Activated T-helper 17 cell treated with anti-CD3 and anti-CD28 coated beads, Interleukin-2, amount 50 U/mL, for 72 hours (primary cell): ENCODE measurements around the gene FAM124A. TPM values are rescaled to one million over a fixed set of nuclear protein-coding genes. Genes with fewer than 3 reads are reported as not detected.
A peak's percentile ranks its signal among the peaks of the same experiment; 100 is the strongest.

ENCODE experiments used
- ATAC-seq: fragments of 150-1000 bp; cut with Tn5 transposase; replicated peaks from 2 replicates; pipeline ENCODE4 v1.10.0; 2021; ENCODE audit warnings: mild to moderate bottlenecking, moderate library complexity
- H3K27ac Mint-ChIP-seq: one replicate; pipeline ENCODE4 v1.8.0; 2022; ENCODE audit warnings: mixed read lengths
- H3K27me3 Mint-ChIP-seq: one replicate; pipeline ENCODE4 v1.8.0; 2022; ENCODE audit warnings: mixed read lengths
- H3K36me3 Mint-ChIP-seq: one replicate; pipeline ENCODE4 v1.8.0; 2022; ENCODE audit warnings: low read depth, mild to moderate bottlenecking, mixed read lengths
- H3K4me1 Mint-ChIP-seq: one replicate; pipeline ENCODE4 v1.8.0; 2022; ENCODE audit warnings: mixed read lengths
- H3K4me3 Mint-ChIP-seq: one replicate; pipeline ENCODE4 v1.8.0; 2022; ENCODE audit warnings: mild to moderate bottlenecking, mixed read lengths
- H3K9me3 Mint-ChIP-seq: one replicate; pipeline ENCODE4 v1.8.0; 2022; ENCODE audit warnings: mixed read lengths
- total RNA-seq, 2 donors: library from RNA; stranded (reverse); gene quantifications; one replicate each; pipeline ENCODE4 v1.2.3, GENCODE V29; 2022

FAM124A gene
- total RNA-seq, 2 donors from 2014 or later, result 0.43 to 1.2 TPM

DNA sequence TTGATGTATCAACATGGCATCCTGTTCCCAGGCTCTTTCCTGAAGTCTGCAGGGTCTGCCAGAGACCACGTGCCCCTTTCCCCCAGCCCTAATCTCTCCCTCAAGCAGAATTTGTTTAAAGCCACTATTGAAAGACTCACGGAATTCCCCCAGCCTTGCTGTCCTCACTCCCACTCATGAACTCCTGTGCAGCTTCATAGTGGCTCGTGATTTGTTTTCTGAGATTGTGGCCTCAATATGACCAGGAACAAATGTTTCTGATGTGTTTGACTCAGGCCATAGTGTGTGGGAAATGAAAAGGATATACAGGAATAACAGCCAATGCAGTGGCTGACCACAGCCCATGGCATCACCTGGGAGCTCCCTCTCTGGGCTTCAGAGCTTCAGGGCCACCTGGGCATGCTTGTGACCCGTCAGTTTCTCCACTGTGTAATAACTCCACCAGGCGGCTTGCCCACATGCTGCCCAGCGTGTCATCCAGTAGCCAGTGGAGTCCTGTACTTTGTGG is 109.2 kb downstream of the FAM124A start:
- Mint-ChIP-seq H3K27me3 (peaks cover 7% of the 10 kb centered on the region), H3K27ac (peak overlapping the region; percentile 69), H3K4me1 (peaks cover 11% of the 10 kb centered on the region), H3K4me3 (peak overlapping the region; percentile 5), H3K36me3 (no peaks in the 10 kb centered on the region), H3K9me3 (no peaks in the 10 kb centered on the region)
- ATAC-seq, result peak; percentile 72

GRCh38 chr13:51332566-51333361 is 110.6 kb downstream of the FAM124A start:
- Mint-ChIP-seq H3K36me3 (no peaks in the 10 kb centered on the region), H3K4me3 (no peak overlapping the region), H3K4me1 (peaks cover 11% of the 10 kb centered on the region), H3K27ac (no peak overlapping the region), H3K9me3 (no peaks in the 10 kb centered on the region), H3K27me3 (peaks cover 7% of the 10 kb centered on the region)
- no peak for ATAC-seq

GRCh38 chr13:51333421-51333820 is 111.2 kb downstream of the FAM124A start:
- Mint-ChIP-seq H3K27ac (no peak overlapping the region), H3K4me1 (peaks cover 11% of the 10 kb centered on the region), H3K36me3 (no peaks in the 10 kb centered on the region), H3K9me3 (no peaks in the 10 kb centered on the region), H3K4me3 (no peak overlapping the region), H3K27me3 (peaks cover 7% of the 10 kb centered on the region)
- ATAC-seq, result no peak

DNA sequence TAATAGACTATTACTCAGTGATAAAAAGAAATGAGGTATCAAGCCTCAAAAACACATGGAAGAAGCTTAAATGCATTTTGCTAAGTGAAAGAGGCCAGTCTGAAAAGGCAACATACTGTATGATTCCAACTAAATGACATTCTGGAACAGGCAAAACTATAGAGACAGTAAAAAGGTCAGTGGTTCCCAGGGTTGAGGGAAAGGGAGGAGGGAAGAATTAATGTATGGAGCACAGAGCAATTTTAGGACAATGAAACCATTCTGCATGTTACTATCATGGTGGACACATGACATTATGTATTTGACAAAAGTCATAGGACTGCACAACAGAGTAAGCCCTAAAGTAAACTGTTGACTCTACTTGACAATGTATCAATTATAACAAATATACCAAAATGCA is 111.6 kb downstream of the FAM124A start:
- Mint-ChIP-seq H3K27me3 (peaks cover 7% of the 10 kb centered on the region), H3K9me3 (no peaks in the 10 kb centered on the region), H3K4me1 (peaks cover 11% of the 10 kb centered on the region), H3K4me3 (no peak overlapping the region), H3K27ac (no peak overlapping the region), H3K36me3 (no peaks in the 10 kb centered on the region)
- no peak for ATAC-seq

Other genes starting within 250 kb of the FAM124A start
- not detected for gene C13orf42, start 111.1 kb upstream of the FAM124A start, total RNA-seq
- gene SERPINE3, start 117.3 kb downstream of the FAM124A start, total RNA-seq, result not detected
- 10 to 100 TPM; 54.2 to 69.4 TPM for gene INTS6, start 230.6 kb downstream of the FAM124A start, total RNA-seq